ENCODE results near the gene PLAU.

DNA sequence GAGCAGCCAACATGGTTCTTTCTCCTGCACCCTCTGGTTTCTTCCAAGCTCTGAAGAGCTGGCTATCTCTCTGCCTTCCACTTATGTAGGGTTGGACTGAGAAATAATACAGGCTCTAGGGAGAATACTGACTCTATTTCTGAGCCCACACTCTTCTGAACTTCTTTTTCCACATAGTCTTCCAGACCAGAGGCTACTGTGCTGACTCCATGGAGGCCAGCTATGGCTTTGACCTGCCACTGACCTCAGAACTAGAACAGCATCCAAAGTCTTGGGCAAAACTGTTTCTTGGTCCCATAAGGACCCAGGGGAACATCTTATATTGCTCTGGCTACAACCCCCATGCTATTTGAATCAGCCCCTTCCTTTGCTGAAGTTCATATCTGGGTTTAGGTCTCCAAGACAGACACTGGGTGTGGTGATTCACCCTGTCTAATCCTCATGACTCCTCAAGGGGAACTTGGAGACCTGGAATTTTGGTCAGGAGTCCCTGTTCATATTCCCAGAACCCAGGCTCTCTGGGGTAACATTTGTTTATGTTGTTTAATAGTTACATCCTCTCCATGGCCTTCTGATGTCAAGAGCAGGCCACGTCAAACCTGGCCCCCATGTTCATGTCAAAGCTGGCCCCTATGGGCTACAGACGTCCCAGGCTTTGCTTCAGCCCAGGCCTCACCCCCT, 12.1 kb upstream of the PLAU start:
- TF ChIP-seq, protein P1, sequence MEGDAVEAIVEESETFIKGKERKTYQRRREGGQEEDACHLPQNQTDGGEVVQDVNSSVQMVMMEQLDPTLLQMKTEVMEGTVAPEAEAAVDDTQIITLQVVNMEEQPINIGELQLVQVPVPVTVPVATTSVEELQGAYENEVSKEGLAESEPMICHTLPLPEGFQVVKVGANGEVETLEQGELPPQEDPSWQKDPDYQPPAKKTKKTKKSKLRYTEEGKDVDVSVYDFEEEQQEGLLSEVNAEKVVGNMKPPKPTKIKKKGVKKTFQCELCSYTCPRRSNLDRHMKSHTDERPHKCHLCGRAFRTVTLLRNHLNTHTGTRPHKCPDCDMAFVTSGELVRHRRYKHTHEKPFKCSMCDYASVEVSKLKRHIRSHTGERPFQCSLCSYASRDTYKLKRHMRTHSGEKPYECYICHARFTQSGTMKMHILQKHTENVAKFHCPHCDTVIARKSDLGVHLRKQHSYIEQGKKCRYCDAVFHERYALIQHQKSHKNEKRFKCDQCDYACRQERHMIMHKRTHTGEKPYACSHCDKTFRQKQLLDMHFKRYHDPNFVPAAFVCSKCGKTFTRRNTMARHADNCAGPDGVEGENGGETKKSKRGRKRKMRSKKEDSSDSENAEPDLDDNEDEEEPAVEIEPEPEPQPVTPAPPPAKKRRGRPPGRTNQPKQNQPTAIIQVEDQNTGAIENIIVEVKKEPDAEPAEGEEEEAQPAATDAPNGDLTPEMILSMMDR (IDR thresholded peaks at IDR 0.05), result no peak
- TF ChIP-seq EP300 (IDR thresholded peaks at IDR 0.05) (no peak), POLR2A (IDR thresholded peaks at IDR 0.05) (no peak)

All from upper lobe of left lung (tissue), 4 donors.